Measurements from ENCODE around the gene SLC8A3. TPM values are rescaled to one million over a fixed set of nuclear protein-coding genes. Genes with fewer than 3 reads are reported as not detected.
A peak's percentile ranks its signal among the peaks of the same experiment; 100 is the strongest.

SLC8A3 gene
- total RNA-seq, 1 donor from 2014 or later = 2.9 TPM

- DNase-seq (ENCODE audit: low spot score) = no peak
Observed at GRCh38 chr14:70023871-70024270, 164.9 kb downstream of the SLC8A3 start.

- DNase-seq (ENCODE audit: low spot score) = no peak
Observed at GRCh38 chr14:70022771-70023445, 165.8 kb downstream of the SLC8A3 start.

GRCh38 chr14:70021548-70022220 lies 167.1 kb downstream of the SLC8A3 start:
- no peak for DNase-seq (ENCODE audit: low spot score)

GRCh38 chr14:70020352-70021170 lies 168.2 kb downstream of the SLC8A3 start:
- DNase-seq (ENCODE audit: low spot score) = peak; percentile 42

- no peak for DNase-seq (ENCODE audit: low spot score)
Observed at GRCh38 chr14:70019695-70020094, 169.1 kb downstream of the SLC8A3 start.

GRCh38 chr14:70018713-70019211 lies 170.0 kb downstream of the SLC8A3 start:
- DNase-seq (ENCODE audit: low spot score) = no peak

- no peak for DNase-seq (ENCODE audit: low spot score)
Observed at GRCh38 chr14:70018230-70018629, 170.5 kb downstream of the SLC8A3 start.

- no peak for DNase-seq (ENCODE audit: low spot score)
Observed at GRCh38 chr14:70014406-70015095, 174.2 kb downstream of the SLC8A3 start.

- no peak for DNase-seq (ENCODE audit: low spot score)
Observed at GRCh38 chr14:70013271-70013873, 175.4 kb downstream of the SLC8A3 start.

- DNase-seq (ENCODE audit: low spot score) = no peak
Observed at GRCh38 chr14:70011708-70012107, 177.0 kb downstream of the SLC8A3 start.

- DNase-seq (ENCODE audit: low spot score) = peak; percentile 42
Observed at GRCh38 chr14:70011098-70011497, 177.7 kb downstream of the SLC8A3 start.

GRCh38 chr14:70009961-70010360 lies 178.8 kb downstream of the SLC8A3 start:
- peak; percentile 79 for DNase-seq (ENCODE audit: low spot score)

- DNase-seq (ENCODE audit: low spot score) = peak; percentile 73
Observed at GRCh38 chr14:70008284-70009262, 180.2 kb downstream of the SLC8A3 start.

- no peak for DNase-seq (ENCODE audit: low spot score)
Observed at GRCh38 chr14:70006699-70007098, 182.1 kb downstream of the SLC8A3 start.

- DNase-seq (ENCODE audit: low spot score) = no peak
Observed at GRCh38 chr14:70005281-70005805, 183.4 kb downstream of the SLC8A3 start.

- DNase-seq (ENCODE audit: low spot score) = no peak
Observed at GRCh38 chr14:70004791-70005190, 184.0 kb downstream of the SLC8A3 start.

GRCh38 chr14:70002589-70003346 lies 186.0 kb downstream of the SLC8A3 start:
- DNase-seq (ENCODE audit: low spot score) = no peak

- DNase-seq (ENCODE audit: low spot score) = no peak
Observed at GRCh38 chr14:70000601-70001000, 188.2 kb downstream of the SLC8A3 start.

- no peak for DNase-seq (ENCODE audit: low spot score)
Observed at GRCh38 chr14:69999261-69999674, 189.5 kb downstream of the SLC8A3 start.

Data from umbilical cord (tissue), 2 donors.